PFSK-1 (cell line): ENCODE results near the gene SLC43A2.

Experiments
- FOXP2 ChIP-seq: optimal IDR thresholded peaks from 2 replicates; pipeline ENCODE3; 2011; ENCODE audit warnings: borderline replicate concordance, control low read depth, inconsistent platforms; ENCODE audit not compliant: insufficient read depth; ENCODE audit errors: extremely low read length, extremely low read depth
- POLR2AphosphoS5 ChIP-seq: IDR thresholded peaks from 2 replicates; pipeline ENCODE4 v1.6.1; 2012; ENCODE audit warnings: low read depth, mild to moderate bottlenecking, control low read depth, low read length, moderate library complexity
- SIN3A ChIP-seq: IDR thresholded peaks from 2 replicates; pipeline ENCODE4 v1.6.1; 2012; ENCODE audit warnings: mild to moderate bottlenecking, low read length, moderate library complexity, borderline replicate concordance; ENCODE audit not compliant: insufficient read depth
- TAF1 ChIP-seq: IDR thresholded peaks from 2 replicates; pipeline ENCODE4 v1.6.1; 2012; ENCODE audit warnings: low read length, control low read depth, borderline replicate concordance; ENCODE audit not compliant: insufficient read depth
- TF ChIP-seq, protein P1 (sequence below), 2 experiments: IDR thresholded peaks; 2 replicates each; pipeline versions ENCODE4 v1.6.1 to v1.8.0; 2011 to 2012; ENCODE audit warnings: low read depth in 2 of 2, low read length in 2 of 2, control low read depth in 1 of 2, inconsistent platforms in 1 of 2, mild to moderate bottlenecking in 1 of 2, moderate library complexity in 1 of 2; ENCODE audit not compliant: insufficient read depth in 1 of 2

DNA sequence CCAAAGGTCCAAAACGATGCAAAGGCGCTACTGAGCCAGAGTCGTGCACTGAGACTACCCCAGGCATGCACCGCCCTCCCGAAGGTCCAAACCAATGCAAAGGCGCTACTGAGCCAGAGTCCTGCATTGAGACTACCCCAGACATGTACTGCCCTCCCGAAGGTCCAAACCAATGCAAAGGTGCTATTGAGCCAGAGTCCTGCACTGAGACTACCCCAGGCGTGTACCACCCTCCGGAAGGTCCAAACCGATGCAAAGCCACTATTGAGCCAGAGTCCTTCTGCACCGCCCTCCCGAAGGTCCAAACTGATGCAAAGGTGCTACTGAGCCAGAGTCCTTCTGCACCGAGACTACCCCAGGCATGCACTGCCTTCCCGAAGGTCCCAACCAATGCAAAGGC lies 27.1 kb downstream of the SLC43A2 start:
- TF ChIP-seq POLR2AphosphoS5 (no peak), SIN3A (no peak), TAF1 (no peak), FOXP2 (no peak)
- TF ChIP-seq, protein P1, sequence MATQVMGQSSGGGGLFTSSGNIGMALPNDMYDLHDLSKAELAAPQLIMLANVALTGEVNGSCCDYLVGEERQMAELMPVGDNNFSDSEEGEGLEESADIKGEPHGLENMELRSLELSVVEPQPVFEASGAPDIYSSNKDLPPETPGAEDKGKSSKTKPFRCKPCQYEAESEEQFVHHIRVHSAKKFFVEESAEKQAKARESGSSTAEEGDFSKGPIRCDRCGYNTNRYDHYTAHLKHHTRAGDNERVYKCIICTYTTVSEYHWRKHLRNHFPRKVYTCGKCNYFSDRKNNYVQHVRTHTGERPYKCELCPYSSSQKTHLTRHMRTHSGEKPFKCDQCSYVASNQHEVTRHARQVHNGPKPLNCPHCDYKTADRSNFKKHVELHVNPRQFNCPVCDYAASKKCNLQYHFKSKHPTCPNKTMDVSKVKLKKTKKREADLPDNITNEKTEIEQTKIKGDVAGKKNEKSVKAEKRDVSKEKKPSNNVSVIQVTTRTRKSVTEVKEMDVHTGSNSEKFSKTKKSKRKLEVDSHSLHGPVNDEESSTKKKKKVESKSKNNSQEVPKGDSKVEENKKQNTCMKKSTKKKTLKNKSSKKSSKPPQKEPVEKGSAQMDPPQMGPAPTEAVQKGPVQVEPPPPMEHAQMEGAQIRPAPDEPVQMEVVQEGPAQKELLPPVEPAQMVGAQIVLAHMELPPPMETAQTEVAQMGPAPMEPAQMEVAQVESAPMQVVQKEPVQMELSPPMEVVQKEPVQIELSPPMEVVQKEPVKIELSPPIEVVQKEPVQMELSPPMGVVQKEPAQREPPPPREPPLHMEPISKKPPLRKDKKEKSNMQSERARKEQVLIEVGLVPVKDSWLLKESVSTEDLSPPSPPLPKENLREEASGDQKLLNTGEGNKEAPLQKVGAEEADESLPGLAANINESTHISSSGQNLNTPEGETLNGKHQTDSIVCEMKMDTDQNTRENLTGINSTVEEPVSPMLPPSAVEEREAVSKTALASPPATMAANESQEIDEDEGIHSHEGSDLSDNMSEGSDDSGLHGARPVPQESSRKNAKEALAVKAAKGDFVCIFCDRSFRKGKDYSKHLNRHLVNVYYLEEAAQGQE (IDR thresholded peaks at IDR 0.05; ENCODE audit: insufficient read depth in 1 of 2, low read depth in 2 of 2, low read length in 2 of 2): no peak
